GM23248 (cell line): ENCODE data around the gene COL16A1. TPM values are rescaled to one million over a fixed set of nuclear protein-coding genes. Genes with fewer than 3 reads are reported as not detected.

Experiments used
- DNase-seq: peaks from one replicate; pipeline ENCODE4 v3.0.0-alpha.2; 2015
- H2AFZ ChIP-seq: fragments of 200-600 bp; sonication (generic); 2 replicates; pipeline ENCODE4 v1.6.1; 2016; ENCODE audit warnings: antibody characterized with exemption
- H3F3A ChIP-seq: fragments of 200-600 bp; sonication (generic); 2 replicates; pipeline ENCODE4 v1.6.1; 2016; ENCODE audit warnings: mild to moderate bottlenecking, antibody characterized with exemption, mixed run types; ENCODE audit not compliant: insufficient read depth
- H3K27ac ChIP-seq: fragments of 200-600 bp; sonication (generic); 2 replicates; pipeline ENCODE4 v1.5.1; 2016; ENCODE audit warnings: mild to moderate bottlenecking
- H3K27me3 ChIP-seq: fragments of 200-600 bp; sonication (generic); replicated peaks from 2 replicates; pipeline ENCODE4 v1.6.1; 2016; ENCODE audit warnings: mild to moderate bottlenecking; ENCODE audit not compliant: insufficient read depth
- H3K36me3 ChIP-seq: fragments of 200-600 bp; sonication (generic); 2 replicates; pipeline ENCODE4 v1.6.1; 2016; ENCODE audit warnings: low read depth, mild to moderate bottlenecking
- H3K4me1 ChIP-seq: fragments of 200-600 bp; sonication (generic); 2 replicates; pipeline ENCODE4 v1.6.1; 2016; ENCODE audit warnings: mild to moderate bottlenecking; ENCODE audit not compliant: insufficient read depth
- H3K4me2 ChIP-seq: fragments of 200-600 bp; sonication (generic); one replicate; pipeline ENCODE4 v1.6.1; 2016; ENCODE audit warnings: mild to moderate bottlenecking; ENCODE audit not compliant: unreplicated experiment
- H3K4me3 ChIP-seq: fragments of 200-600 bp; sonication (generic); 2 replicates; pipeline ENCODE4 v1.5.1; 2016; ENCODE audit warnings: mild to moderate bottlenecking
- H3K79me2 ChIP-seq: fragments of 200-600 bp; sonication (generic); 2 replicates; pipeline ENCODE4 v1.6.1; 2016; ENCODE audit warnings: mild to moderate bottlenecking; ENCODE audit not compliant: insufficient read depth
- H3K9ac ChIP-seq: fragments of 200-600 bp; sonication (generic); 2 replicates; pipeline ENCODE4 v1.6.1; 2016; ENCODE audit warnings: mild to moderate bottlenecking
- H3K9me2 ChIP-seq: fragments of 200-600 bp; sonication (generic); 2 replicates; pipeline ENCODE4 v1.6.1; 2016; ENCODE audit warnings: mixed run types, mild to moderate bottlenecking, moderate library complexity; ENCODE audit not compliant: insufficient read depth
- H3K9me3 ChIP-seq: fragments of 200-600 bp; sonication (generic); one replicate; pipeline ENCODE4 v1.6.1; 2017; ENCODE audit warnings: low read depth
- H4K20me1 ChIP-seq: fragments of 200-600 bp; sonication (generic); 2 replicates; pipeline ENCODE4 v1.6.0; 2016; ENCODE audit not compliant: insufficient read depth
- EZH2 ChIP-seq: fragments of 200-600 bp; sonication (generic); IDR thresholded peaks from 2 replicates; pipeline ENCODE4 v1.6.1; 2018; ENCODE audit warnings: antibody characterized with exemption, mild to moderate bottlenecking; ENCODE audit not compliant: insufficient read depth, poor library complexity, severe bottlenecking
- EZH2phosphoT487 ChIP-seq: fragments of 200-600 bp; sonication (generic); IDR thresholded peaks from 2 replicates; pipeline ENCODE4 v1.6.1; 2018; ENCODE audit warnings: antibody characterized with exemption, moderate library complexity, mild to moderate bottlenecking, low read depth; ENCODE audit not compliant: insufficient read depth
- WGBS, 2 experiments: methylation state at CpG; one replicate each; pipeline ENCODE4 v1.1.6; 2015 to 2017; ENCODE audit warnings: low lambda C conversion rate in 2 of 2, low coverage in 1 of 2; ENCODE audit errors: missing lambda C conversion rate in 2 of 2; 5-methylcytosine and 5-hydroxymethylcytosine counted together
- in situ Hi-C: fragments of 300-500 bp; cut with MboI; formaldehyde crosslinking; loops from 2 replicates; pipeline ENCODE4 v1.15.0; 2020
- polyA plus RNA-seq: library from polyadenylated mRNA; unstranded; fragments of >200 nt; fragmentation: Nextera tagmentation; extraction: Ambion mirVana; gene quantifications from 2 replicates; pipeline ENCODE4 v1.2.1, GENCODE V29; 2016
- total RNA-seq: library from RNA; depleted of rRNA; stranded (reverse); fragments of >200 nt; shearing (Covaris generic); gene quantifications from 2 replicates; pipeline ENCODE4 v1.2.3, GENCODE V29; 2014

The COL16A1 gene
- total and polyA plus RNA-seq, 2 experiments from 2014 or later: 67.3 to 247 TPM

GRCh38 chr1:31639543-31639942, 64.3 kb downstream of the COL16A1 start:
- Histone ChIP-seq H3K9me2 (no peaks in the 10 kb centered on the region), H2AFZ (no peak overlapping the region), H3K79me2 (peaks cover 92% of the 10 kb centered on the region), H3K4me2 (peak overlapping the region; percentile 44), H3K27me3 (no peaks in the 10 kb centered on the region), H3K4me1 (peaks cover 26% of the 10 kb centered on the region), H4K20me1 (no peaks in the 10 kb centered on the region; the same call in 1 of the 2 replicates), H3K27ac (peak overlapping the region; percentile 65), H3K36me3 (no peaks in the 10 kb centered on the region), H3F3A (peaks cover 42% of the 10 kb centered on the region), H3K4me3 (no peak overlapping the region), H3K9ac (peak overlapping the region; percentile 6; the same call in 1 of the 2 replicates), H3K9me3 (no peaks in the 10 kb centered on the region)
- 50 to 56% methylated on average over 5 of the region's 5 CpGs for WGBS, 2 experiments
- TF ChIP-seq EZH2phosphoT487: no peak
- TF ChIP-seq EZH2: no peak
- in situ Hi-C loops: no loop called here
- DNase-seq: peak; percentile 90

DNA sequence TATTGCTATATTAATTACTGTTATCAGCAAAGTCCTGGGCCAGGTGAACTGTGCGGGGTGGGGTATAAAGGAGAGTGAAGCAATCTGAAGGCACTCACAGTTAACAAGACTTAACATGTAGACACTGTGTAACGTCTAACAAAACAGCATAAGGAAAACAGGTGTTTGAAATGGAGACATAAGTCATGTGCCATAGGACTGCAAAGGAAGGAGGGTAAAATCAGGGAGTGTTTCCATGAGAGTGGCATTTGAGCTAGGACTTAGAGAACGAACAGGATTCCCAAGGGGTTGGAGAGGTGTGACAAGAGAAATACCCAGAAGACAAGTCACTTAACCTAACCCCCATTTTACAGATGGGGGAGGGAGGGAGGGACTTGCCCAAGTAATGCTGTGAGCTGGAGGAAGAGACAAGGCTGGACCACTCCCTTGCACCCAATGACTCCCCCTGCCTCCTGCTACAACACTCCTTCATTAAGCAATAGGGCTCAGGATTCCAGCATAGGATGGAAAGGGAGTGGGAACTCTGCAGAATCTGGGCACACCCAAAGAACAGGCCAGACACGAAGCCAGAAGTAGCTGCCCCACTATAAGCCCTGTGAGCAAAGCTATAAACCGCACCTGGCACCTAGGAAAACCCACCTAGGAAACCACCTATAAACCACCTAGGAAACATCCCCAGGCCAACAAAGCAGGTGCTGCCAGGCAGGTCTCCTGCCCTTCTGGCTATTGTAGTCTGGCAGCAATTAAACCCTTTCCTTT, 65.7 kb downstream of the COL16A1 start:
- no peaks in the 10 kb centered on the region; the same call in 1 of the 2 replicates for H4K20me1 ChIP-seq
- TF ChIP-seq EZH2phosphoT487: no peak
- TF ChIP-seq EZH2: no peak
- in situ Hi-C loops: no loop called here
- H3K9me2 ChIP-seq: no peaks in the 10 kb centered on the region
- H3K27ac ChIP-seq: no peak overlapping the region; the same call in 1 of the 2 replicates
- H2AFZ ChIP-seq: no peak overlapping the region
- no peak overlapping the region for H3K4me3 ChIP-seq
- H3K4me1 ChIP-seq: peaks cover 18% of the 10 kb centered on the region
- no peaks in the 10 kb centered on the region for H3K9me3 ChIP-seq
- peaks cover 4% of the 10 kb centered on the region; the same call in 1 of the 2 replicates for H3K36me3 ChIP-seq
- no peak overlapping the region for H3K9ac ChIP-seq
- H3K79me2 ChIP-seq: peaks cover 92% of the 10 kb centered on the region
- 65 to 67% methylated on average over 5 of the region's 5 CpGs for WGBS, 2 experiments
- H3K27me3 ChIP-seq: no peaks in the 10 kb centered on the region
- H3K4me2 ChIP-seq: no peak overlapping the region
- no peak for DNase-seq
- H3F3A ChIP-seq: peaks cover 38% of the 10 kb centered on the region

DNA sequence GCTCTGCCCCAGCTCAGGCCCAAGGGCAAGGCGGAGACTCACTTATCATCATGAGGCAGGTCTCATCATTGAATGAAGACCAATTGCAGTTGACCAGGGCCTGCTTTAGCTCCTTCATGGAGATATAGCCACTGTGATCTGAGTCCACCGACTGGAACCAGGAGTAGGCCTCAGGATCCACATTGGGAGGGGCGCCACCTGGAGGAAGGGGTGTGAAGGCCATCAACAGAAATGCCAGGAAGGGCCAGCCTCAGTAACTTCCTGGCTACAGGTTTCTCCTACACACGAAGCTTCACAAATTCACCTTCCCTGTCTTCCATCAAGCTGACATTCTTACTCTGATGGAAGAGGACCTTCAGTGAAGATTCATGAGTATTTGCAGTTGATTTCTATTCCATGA, 70.7 kb downstream of the COL16A1 start:
- peak; percentile 42 for DNase-seq
- no peaks in the 10 kb centered on the region; the same call in 1 of the 2 replicates for H4K20me1 ChIP-seq
- no peaks in the 10 kb centered on the region for H3K9me2 ChIP-seq
- peaks cover 34% of the 10 kb centered on the region; the same call in 1 of the 2 replicates for H3K36me3 ChIP-seq
- peaks cover 56% of the 10 kb centered on the region for H3K79me2 ChIP-seq
- no peaks in the 10 kb centered on the region for H3F3A ChIP-seq
- 0 out of 2 replicates have a peak, but pooled peaks cover 2% of the 10 kb centered on the region for H3K4me1 ChIP-seq
- H3K4me3 ChIP-seq: no peak overlapping the region
- no peak overlapping the region for H3K4me2 ChIP-seq
- in situ Hi-C loops: no loop called here
- WGBS, 2 experiments: 73 to 79% methylated on average over 4 of the region's 4 CpGs
- H2AFZ ChIP-seq: no peak overlapping the region
- H3K27ac ChIP-seq: no peak overlapping the region
- TF ChIP-seq EZH2: no peak
- no peak for TF ChIP-seq EZH2phosphoT487
- no peaks in the 10 kb centered on the region for H3K9me3 ChIP-seq
- H3K27me3 ChIP-seq: no peaks in the 10 kb centered on the region
- no peak overlapping the region for H3K9ac ChIP-seq

DNA sequence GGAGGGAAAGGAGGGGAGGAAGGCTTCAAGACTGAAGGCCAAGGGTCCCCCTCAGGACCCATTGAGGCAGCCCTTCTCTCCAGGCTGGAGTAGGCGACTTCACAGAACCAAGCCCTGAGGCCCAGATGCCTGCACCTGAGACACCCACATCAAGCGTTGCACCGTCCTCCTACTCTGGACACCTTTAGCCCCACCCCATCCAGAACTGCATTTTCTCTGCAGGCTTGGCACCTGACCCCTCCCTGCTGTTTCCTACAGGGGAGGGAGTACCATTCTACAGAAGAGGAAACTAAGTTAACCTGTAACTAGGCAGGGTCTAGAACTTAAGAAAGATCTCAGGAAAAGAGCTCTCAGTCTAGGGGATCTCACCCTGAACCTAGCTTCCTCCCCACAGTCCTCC, 71.2 kb downstream of the COL16A1 start:
- Histone ChIP-seq H3K4me2 (no peak overlapping the region), H3K4me3 (no peak overlapping the region), H3K9me3 (no peaks in the 10 kb centered on the region), H3K4me1 (0 out of 2 replicates have a peak, but pooled peaks cover 6% of the 10 kb centered on the region), H3K27ac (no peak overlapping the region), H4K20me1 (no peaks in the 10 kb centered on the region; the same call in 1 of the 2 replicates), H3K36me3 (peaks cover 34% of the 10 kb centered on the region; the same call in 1 of the 2 replicates), H3K27me3 (no peaks in the 10 kb centered on the region), H3K79me2 (peaks cover 51% of the 10 kb centered on the region), H3K9ac (no peak overlapping the region), H2AFZ (no peak overlapping the region), H3K9me2 (no peaks in the 10 kb centered on the region), H3F3A (0 out of 2 replicates have a peak, but pooled peaks cover 3% of the 10 kb centered on the region)
- in situ Hi-C loops: no loop called here
- 96 to 100% methylated on average over 3 of the region's 3 CpGs for WGBS, 2 experiments
- no peak for TF ChIP-seq EZH2phosphoT487
- DNase-seq: no peak
